GM21447 (cell line): Measurements from ENCODE around the gene TOMM6.

Experiments used
- ATAC-seq: cut with Tn5 transposase; IDR thresholded peaks from one replicate; pipeline ENCODE4 v1.9.1; 2021; ENCODE audit not compliant: unreplicated experiment

TOMM6 gene

GRCh38 chr6:41821266-41821665, 33.8 kb downstream of the TOMM6 start:
- ATAC-seq = no peak

GRCh38 chr6:41822021-41822420, 34.5 kb downstream of the TOMM6 start:
- no peak for ATAC-seq

GRCh38 chr6:41823178-41823577, 35.7 kb downstream of the TOMM6 start:
- no peak for ATAC-seq

- no peak for ATAC-seq
Measured at GRCh38 chr6:41824571-41825569, 37.4 kb downstream of the TOMM6 start.

- no peak for ATAC-seq
Measured at GRCh38 chr6:41826343-41827022, 39.0 kb downstream of the TOMM6 start.

- no peak for ATAC-seq
Measured at GRCh38 chr6:41832263-41832662, 44.8 kb downstream of the TOMM6 start.

- ATAC-seq = no peak
Measured at GRCh38 chr6:41836022-41836659, 48.6 kb downstream of the TOMM6 start.

GRCh38 chr6:41836660-41837052, 49.2 kb downstream of the TOMM6 start:
- ATAC-seq = no peak
